Large intestine (tissue), 3 donors: ENCODE measurements around the gene RYR1. TPM values are rescaled to one million over a fixed set of nuclear protein-coding genes. Genes with fewer than 3 reads are reported as not detected.
"Not testable (repeated sequence)": the region's sequence is repeated elsewhere in the genome, so short reads cannot be mapped to it uniquely, and the experiment has no call there.

Experiments
- DNase-seq, 2 donors: peaks; one replicate each; pipeline versions ENCODE4 v3.0.0 to v3.0.0-alpha.2; 2013
- H3K27ac ChIP-seq: one replicate; pipeline ENCODE4 v1.5.1; 2013; ENCODE audit warnings: low read length
- H3K27me3 ChIP-seq: 2 replicates; pipeline ENCODE4 v1.6.1; 2013; ENCODE audit warnings: low read length; ENCODE audit not compliant: control insufficient read depth, insufficient read depth
- H3K36me3 ChIP-seq: 2 replicates; pipeline ENCODE4 v1.6.1; 2013; ENCODE audit warnings: low read length; ENCODE audit not compliant: control insufficient read depth, insufficient read depth
- H3K4me1 ChIP-seq: one replicate; pipeline ENCODE4 v1.6.1; 2013; ENCODE audit warnings: low read length; ENCODE audit not compliant: control insufficient read depth, insufficient read depth
- H3K4me3 ChIP-seq: one replicate; pipeline ENCODE4 v1.5.1; 2013; ENCODE audit warnings: low read length
- H3K9me3 ChIP-seq: one replicate; pipeline ENCODE4 v1.6.1; 2013; ENCODE audit warnings: mild to moderate bottlenecking, low read depth, low read length, moderate library complexity; ENCODE audit not compliant: control insufficient read depth
- WGBS: methylation state at CpG from one replicate; pipeline ENCODE4 v1.1.5; 2013; ENCODE audit warnings: low lambda C conversion rate; ENCODE audit not compliant: insufficient coverage; 5-methylcytosine and 5-hydroxymethylcytosine counted together
- polyA plus RNA-seq: library from polyadenylated mRNA; unstranded; fragments of 120-200 nt; gene quantifications from one replicate; pipeline ENCODE4 v1.2.1, GENCODE V29; 2013

RYR1 gene
- polyA plus RNA-seq, 1 donor = 2.9 TPM

- DNase-seq, H3K27me3 ChIP-seq: not testable (repeated sequence)
- no CpG with 5 or more reads among the region's 6 CpGs for WGBS
Observed at GRCh38 chr19:38579304-38579703, 145.8 kb downstream of the RYR1 start.

DNA sequence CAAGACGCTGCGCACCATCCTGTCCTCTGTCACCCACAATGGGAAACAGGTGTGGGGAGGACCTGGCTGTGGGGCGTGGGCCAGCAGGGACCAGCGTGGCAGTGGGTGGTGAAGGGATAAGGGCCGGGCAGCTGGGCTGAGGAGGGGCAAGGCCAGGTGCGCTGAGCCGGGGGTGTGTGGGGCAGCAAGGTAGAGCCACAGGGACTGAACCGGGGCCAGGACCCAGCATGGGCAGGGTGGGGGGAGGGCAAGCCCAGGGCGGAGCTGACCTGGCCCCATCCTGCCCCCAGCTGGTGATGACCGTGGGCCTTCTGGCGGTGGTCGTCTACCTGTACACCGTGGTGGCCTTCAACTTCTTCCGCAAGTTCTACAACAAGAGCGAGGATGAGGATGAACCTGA, 146.6 kb downstream of the RYR1 start:
- Histone ChIP-seq H3K9me3 (no peaks in the 10 kb centered on the region), H3K4me3 (no peak overlapping the region), H3K4me1 (no peaks in the 10 kb centered on the region), H3K36me3 (no peaks in the 10 kb centered on the region), H3K27ac (no peak overlapping the region), H3K27me3 (no peaks in the 10 kb centered on the region)
- no peak for DNase-seq
- WGBS = no CpG with 5 or more reads among the region's 15 CpGs

More at GRCh38 chr19:38579304-38579703, 145.8 kb downstream of the RYR1 start:
- H3K4me3 ChIP-seq, H3K9me3 ChIP-seq, H3K4me1 ChIP-seq, H3K36me3 ChIP-seq, H3K27ac ChIP-seq: not testable (repeated sequence)

- Histone ChIP-seq H3K27ac (no peak overlapping the region), H3K36me3 (no peaks in the 10 kb centered on the region), H3K4me3 (no peak overlapping the region), H3K9me3 (no peaks in the 10 kb centered on the region), H3K27me3 (no peaks in the 10 kb centered on the region), H3K4me1 (no peaks in the 10 kb centered on the region)
- no peak for DNase-seq
- WGBS = no CpG with 5 or more reads among the region's 14 CpGs
Observed at GRCh38 chr19:38583219-38583984, 149.9 kb downstream of the RYR1 start.

GRCh38 chr19:38583985-38584305, 150.5 kb downstream of the RYR1 start:
- H3K9me3 ChIP-seq = no peaks in the 10 kb centered on the region
- no peak overlapping the region for H3K27ac ChIP-seq
- no peaks in the 10 kb centered on the region for H3K36me3 ChIP-seq
- H3K27me3 ChIP-seq = no peaks in the 10 kb centered on the region
- H3K4me3 ChIP-seq = no peak overlapping the region
- no peaks in the 10 kb centered on the region for H3K4me1 ChIP-seq
- no CpG with 5 or more reads among the region's 4 CpGs for WGBS
- no peak for DNase-seq

DNA sequence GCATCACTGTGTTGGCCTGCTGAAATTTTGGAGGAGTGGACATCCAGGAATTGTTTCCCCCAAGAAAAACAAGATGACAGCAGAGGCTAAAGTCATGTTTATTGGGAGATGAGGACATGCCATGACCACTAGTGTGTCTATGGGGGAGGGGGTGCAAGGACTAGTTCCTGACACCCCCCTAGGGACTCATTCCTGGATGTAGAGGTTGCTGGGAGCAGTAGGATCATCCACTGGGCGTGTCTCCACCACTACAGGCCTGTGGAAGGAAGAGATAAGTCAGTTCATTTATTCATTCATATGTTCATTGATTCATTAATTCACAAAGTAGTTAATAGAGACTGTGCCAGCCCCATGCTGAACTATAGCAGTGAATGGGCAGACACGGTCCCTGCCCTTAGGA, 154.1 kb downstream of the RYR1 start:
- Histone ChIP-seq H3K4me1 (no peaks in the 10 kb centered on the region), H3K27me3 (no peaks in the 10 kb centered on the region), H3K36me3 (no peaks in the 10 kb centered on the region), H3K27ac (no peak overlapping the region), H3K9me3 (no peaks in the 10 kb centered on the region), H3K4me3 (no peak overlapping the region)
- WGBS = no CpG with 5 or more reads among the region's 2 CpGs
- no peak for DNase-seq

- no peaks in the 10 kb centered on the region for H3K4me1 ChIP-seq
- H3K4me3 ChIP-seq = no peak overlapping the region
- no peaks in the 10 kb centered on the region for H3K9me3 ChIP-seq
- no peak overlapping the region for H3K27ac ChIP-seq
- no peak for DNase-seq
- H3K36me3 ChIP-seq = no peaks in the 10 kb centered on the region
- no CpG with 5 or more reads among the region's 2 CpGs for WGBS
- no peaks in the 10 kb centered on the region for H3K27me3 ChIP-seq
Observed at GRCh38 chr19:38588041-38588440, 154.6 kb downstream of the RYR1 start.

GRCh38 chr19:38592940-38593339, 159.4 kb downstream of the RYR1 start:
- no peaks in the 10 kb centered on the region for H3K27me3 ChIP-seq
- H3K36me3 ChIP-seq = no peaks in the 10 kb centered on the region
- peaks cover 5% of the 10 kb centered on the region for H3K9me3 ChIP-seq
- no peak for DNase-seq
- no CpG with 5 or more reads among the region's 6 CpGs for WGBS
- H3K4me1 ChIP-seq = peaks cover 3% of the 10 kb centered on the region
- H3K4me3 ChIP-seq = no peak overlapping the region
- H3K27ac ChIP-seq = no peak overlapping the region

DNA sequence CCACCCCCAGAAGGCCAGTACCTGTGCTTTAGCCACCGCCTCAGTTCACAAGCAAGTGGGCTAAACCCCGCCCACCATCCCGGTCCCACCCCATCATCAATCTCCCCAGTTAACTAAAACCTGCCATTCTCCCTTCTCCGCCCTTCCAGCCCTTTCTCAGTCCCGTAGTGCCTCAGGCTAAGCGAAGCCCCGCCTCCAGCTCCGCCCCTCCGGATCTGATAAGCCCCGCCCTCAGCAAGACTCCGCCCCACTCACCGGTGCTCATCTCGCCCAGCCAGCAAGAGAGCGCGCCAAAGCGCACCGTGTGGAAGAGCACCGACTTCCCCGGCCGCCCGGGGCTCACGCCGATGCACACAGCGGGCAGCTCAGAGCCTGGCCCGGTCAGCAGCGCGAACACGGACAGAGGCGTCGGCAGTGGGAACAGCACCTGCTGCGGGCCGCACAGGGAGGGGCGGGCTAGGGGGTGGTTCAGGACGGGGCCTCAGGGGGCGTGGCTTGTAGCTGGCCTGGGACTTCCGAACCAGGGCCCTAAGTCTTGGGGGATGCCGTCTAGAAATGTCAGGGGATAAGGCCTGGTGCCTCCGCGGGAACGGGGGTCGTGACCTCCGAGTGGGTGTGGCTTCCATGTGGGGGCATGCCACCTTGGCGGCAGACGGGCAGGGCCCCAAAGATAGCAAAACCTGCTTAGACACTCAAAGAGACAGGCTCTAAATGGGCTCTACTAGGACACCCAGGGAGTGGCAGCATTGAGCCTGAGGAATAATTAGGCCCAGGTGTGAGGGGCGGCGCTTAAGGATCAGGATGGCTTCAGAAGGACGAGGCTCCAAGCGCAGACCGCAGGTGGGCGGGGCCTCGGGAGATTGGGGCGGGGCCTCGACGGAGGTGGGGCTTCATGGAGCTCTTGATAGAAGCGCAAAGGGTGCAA, 162.8 kb downstream of the RYR1 start:
- Histone ChIP-seq H3K36me3 (no peaks in the 10 kb centered on the region), H3K4me3 (peak overlapping the region; percentile 19), H3K27me3 (no peaks in the 10 kb centered on the region), H3K9me3 (peaks cover 5% of the 10 kb centered on the region), H3K27ac (no peak overlapping the region), H3K4me1 (peaks cover 3% of the 10 kb centered on the region)
- peak; percentile 43 to 57 for DNase-seq
- 0% methylated on average over 1 of the region's 55 CpGs for WGBS

DNA sequence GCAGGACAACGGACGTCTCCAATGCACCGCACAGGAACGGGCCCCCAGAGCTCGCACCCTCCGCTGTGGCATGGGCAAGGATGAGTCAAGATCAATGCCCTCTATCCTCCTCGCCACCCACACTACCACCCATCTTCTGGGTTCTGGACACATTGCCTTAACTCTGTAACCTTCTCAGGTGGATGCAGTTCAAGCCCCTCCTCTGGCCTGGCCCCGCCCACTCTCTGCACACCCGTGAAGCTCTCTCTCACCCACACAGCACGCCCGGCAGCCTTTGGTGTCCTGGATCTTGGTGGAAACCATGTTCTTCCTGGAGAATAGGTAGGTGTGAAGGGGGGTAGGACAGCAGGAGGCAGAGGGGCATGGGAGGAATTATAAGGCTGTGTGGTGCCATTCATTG, 163.6 kb downstream of the RYR1 start:
- Histone ChIP-seq H3K36me3 (no peaks in the 10 kb centered on the region), H3K4me1 (peaks cover 3% of the 10 kb centered on the region), H3K4me3 (no peak overlapping the region), H3K27me3 (no peaks in the 10 kb centered on the region), H3K27ac (no peak overlapping the region), H3K9me3 (peaks cover 5% of the 10 kb centered on the region)
- no CpG with 5 or more reads among the region's 11 CpGs for WGBS
- DNase-seq = no peak

GRCh38 chr19:38599722-38600121, 166.2 kb downstream of the RYR1 start:
- H3K9me3 ChIP-seq = peaks cover 5% of the 10 kb centered on the region

More at GRCh38 chr19:38599722-38600121, 166.2 kb downstream of the RYR1 start:
- 100% methylated on average over 1 of the region's 11 CpGs for WGBS
- DNase-seq = no peak
- Histone ChIP-seq H3K4me3 (no peak overlapping the region), H3K27ac (no peak overlapping the region), H3K4me1 (peaks cover 3% of the 10 kb centered on the region), H3K27me3 (no peaks in the 10 kb centered on the region), H3K36me3 (no peaks in the 10 kb centered on the region)
